Skeletal muscle cell (primary cell): ENCODE measurements around the gene ALPI.
"Not testable (repeated sequence)": the region's sequence is repeated elsewhere in the genome, so short reads cannot be mapped to it uniquely, and the experiment has no call there.

ENCODE experiments used
- DNase-seq: peaks from one replicate; pipeline ENCODE4 v3.0.0-alpha.2; 2010; ENCODE audit warnings: low read depth
- H3K4me3 ChIP-seq: 2 replicates; pipeline ENCODE4 v1.5.1; 2011; ENCODE audit warnings: low read depth, mild to moderate bottlenecking, control low read depth, low read length, moderate library complexity

The ALPI gene

DNA sequence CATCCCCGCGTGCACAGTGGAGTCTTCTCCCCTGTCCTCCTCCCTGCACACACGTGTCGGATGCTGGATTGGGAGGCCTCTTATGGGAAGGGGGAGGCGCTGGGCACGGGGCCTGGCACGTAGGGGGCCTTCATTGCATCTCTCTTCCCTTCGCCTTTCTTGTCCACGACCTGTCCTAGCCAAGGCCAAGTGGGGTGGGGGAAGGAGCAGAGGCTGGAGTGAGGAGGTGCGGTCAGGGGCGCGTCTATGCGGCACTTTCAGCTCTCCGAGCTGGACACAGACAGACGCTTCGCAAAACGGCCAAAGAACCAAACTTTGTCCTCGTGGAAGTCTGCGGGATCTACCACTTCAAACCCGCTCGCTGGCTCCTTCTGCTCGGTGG lies 35.9 kb upstream of the ALPI start:
- no peak for DNase-seq
- H3K4me3 ChIP-seq, result no peak overlapping the region

DNA sequence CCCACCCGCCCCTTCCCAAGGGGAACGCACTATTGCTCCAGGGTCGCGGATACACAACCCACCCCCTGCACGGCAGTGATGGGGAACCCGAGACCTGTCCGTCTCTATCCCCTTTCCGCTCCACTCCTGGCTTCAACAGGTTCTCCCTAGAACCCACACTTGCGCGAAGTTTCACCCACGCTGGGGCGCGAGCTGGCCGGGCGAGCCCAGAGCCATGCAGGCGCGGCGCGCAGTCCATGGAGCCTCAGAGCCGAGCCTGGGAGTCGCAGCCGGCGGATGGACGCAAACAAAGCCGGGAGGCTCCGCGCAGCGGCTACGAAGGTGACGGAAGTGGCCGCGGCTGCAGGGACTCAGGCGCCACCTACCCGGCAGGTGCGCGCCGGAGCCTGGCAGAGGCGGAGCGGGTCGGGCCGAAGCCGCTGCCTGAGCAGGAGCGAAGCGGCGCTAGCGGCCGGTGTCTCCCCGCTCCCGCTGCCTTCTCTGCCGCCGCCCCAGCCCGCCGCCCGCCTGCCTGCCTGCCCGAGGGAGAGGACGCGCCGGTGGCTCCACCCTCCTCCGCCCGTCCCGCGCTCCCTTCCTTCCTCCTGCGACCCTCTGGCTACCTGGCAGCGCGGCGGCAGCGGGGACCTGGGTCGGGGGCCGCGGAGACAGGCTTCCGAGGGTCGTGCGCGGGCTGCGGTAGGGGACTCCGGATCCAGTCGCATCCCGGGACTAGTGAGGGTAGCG lies 35.3 kb upstream of the ALPI start:
- no peak overlapping the region for H3K4me3 ChIP-seq
- DNase-seq, result no peak

DNA sequence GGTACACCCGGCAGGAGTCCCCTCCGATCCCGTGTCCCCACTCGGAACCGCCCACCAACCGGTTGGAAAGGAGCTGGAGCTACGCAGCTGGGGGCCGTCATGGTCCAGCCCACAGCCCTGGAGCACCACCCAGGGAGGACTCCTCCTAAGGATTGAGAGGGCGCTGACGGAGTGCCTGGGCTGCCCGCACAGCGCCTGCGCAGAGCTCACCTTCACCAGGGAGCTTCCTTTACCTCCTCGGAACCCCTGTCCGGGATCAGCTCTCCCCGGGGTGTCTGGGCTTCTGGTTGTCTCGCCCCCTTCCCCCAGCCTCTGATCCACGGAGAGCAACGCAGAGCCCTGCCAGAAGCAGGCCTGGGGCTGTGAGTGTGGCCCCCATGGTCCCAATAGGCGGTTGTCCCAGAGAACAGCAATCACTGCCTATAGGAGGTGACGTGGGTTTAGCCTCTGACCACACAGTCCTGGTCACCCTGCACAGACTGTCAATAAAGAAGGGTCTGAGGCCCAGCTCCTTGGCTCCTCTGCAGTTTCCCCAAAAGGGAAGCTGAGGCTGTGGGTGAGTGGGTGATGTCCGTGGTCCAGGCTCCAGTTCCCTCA lies 34.7 kb upstream of the ALPI start:
- DNase-seq, result no peak
- no peak overlapping the region for H3K4me3 ChIP-seq

DNA sequence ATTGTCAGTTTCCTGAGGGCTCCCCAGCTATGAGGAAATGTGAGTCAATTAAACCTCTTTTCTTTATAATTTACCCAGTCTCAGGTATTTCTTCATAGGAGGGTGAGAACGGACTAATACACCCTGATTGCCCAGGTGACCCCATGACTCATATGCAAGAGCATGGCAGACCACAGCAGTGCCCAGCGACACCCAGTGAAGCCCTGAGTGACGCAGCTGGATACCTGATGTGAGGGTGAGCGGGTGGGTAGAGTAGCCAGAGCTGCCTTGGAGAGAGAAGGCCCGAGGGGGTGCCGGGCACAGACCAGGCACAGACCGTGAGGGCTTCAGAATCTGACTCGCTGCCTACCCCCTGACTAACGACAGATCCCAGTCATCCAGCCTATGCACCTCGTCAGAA lies 33.9 kb upstream of the ALPI start:
- H3K4me3 ChIP-seq, result no peak overlapping the region
- no peak for DNase-seq

DNA sequence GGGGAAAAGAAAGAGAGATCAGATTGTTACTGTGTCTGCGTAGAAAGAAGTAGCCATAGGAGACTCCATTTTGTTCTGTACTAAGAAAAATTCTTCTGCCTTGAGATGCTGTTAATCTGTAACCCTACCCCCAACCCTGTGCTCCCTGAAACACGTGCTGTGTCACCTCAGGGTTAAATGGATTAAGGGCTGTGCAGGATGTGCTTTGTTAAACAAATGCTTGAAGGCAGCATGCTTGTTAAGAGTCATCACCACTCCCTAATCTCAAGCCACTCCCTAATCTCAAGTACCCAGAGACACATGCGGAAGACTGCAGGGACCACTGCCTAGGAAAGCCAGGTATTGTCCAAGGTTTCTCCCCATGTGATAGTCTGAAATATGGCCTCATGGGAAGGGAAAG lies 33.0 kb upstream of the ALPI start:
- DNase-seq, H3K4me3 ChIP-seq: not testable (repeated sequence)

DNA sequence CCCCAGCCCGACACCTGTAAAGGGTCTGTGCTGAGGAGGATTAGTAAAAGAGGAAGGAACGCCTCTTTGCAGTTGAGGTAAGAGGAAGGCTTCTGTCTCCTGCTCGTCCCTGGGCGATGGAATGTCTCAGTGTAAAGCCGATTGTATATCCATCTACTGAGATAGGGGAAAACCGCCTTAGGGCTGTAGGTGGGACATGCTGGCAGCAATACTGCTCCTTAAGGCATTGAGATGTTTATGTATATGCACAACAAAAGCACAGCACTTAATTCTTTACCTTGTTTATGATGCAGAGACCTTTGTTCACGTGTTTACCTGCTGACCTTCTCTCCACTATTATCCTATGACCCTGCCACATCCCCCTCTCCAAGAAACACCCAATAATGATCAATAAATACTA lies 32.5 kb upstream of the ALPI start:
- not testable (repeated sequence) for H3K4me3 ChIP-seq, DNase-seq

DNA sequence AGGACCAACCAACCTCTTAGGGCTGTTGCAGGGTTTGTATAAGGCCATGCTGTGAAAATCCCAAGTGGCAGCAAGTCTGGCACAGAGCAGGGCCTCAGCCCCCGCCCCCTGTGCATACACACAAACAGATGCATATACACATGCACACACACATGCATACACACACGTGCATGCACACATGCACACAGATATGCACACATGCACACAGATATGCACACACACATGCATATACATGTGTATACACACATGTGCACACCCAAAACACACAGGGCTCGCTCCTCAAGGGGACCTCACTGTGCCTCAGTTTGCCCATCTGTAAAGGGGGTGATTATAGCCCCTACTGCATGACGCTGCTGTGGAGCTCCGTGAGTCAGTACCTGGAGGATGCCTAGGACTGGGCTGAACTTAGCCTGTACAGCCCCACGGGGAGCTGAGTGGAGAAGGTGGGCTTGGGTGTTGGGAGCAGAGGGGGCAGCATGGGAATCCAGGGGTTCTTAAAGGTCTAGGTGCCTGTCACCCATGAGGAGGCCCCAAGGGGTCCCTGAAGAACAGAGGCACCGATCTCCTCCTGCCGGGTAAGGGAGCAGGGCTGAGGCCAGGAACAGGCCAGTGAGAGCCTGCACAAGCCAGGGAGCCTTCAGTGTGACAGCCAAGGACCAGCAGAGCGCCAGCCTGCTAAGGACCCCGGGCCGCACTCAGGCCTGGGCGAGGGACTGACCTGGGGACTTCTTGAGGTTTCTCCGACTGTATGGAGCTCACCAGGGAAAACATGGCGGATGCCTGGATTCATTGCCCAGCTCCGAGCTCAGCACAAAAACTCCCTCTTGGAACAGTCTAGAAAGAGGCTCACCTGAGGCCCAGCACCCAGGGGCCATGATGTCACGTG lies 24.0 kb upstream of the ALPI start:
- no peak overlapping the region for H3K4me3 ChIP-seq
- no peak for DNase-seq

DNA sequence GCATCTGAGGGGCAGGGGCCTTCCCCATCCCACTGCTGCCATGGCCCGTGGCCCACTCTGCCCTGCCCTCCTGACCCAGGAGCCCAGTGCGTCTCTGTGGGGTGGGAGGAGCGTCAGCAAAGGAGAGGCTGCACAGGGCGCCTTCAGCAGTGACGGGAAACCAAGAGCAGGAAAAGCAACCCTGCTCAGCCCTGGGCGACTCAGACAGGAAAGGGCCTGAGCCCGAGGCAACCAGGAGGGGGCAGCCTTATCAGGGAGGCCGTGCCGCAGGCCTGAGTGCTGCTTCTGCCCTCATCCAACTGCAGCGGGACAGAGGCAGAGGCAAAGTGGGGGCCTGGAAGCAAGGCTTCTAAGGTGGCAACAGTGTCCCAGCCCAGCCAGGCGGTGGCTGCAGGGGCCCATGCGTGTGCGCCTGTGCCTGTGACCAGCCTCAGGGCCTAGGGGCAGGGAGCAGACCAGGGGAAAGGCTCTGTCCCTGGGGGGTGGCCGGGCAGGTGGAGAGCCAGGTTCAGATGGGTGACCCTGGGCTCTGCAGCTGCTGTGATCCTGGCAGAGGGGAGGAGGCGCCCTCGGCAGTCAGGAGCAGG lies 23.3 kb upstream of the ALPI start:
- no peak overlapping the region for H3K4me3 ChIP-seq
- DNase-seq, result no peak

DNA sequence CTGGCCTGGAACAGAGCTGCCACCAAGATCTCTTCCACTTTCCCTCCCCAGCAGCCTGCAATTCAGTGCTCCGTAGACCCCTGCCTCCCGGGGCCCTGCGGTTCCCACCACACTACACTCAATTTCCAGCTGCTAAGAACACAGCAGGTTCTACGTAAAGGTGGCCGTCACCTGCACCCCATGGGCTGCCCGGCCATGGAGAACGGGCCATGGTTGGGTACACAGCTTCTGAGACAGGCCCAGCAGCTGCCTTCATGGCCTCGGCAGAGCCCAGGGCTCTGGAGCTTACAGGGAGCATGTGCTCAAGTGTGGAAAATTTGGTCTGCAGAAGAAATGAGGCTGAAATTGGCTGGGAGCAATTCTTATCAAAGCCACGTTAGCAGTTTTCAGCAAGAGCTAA lies 22.3 kb upstream of the ALPI start:
- not testable (repeated sequence) for DNase-seq, H3K4me3 ChIP-seq

DNA sequence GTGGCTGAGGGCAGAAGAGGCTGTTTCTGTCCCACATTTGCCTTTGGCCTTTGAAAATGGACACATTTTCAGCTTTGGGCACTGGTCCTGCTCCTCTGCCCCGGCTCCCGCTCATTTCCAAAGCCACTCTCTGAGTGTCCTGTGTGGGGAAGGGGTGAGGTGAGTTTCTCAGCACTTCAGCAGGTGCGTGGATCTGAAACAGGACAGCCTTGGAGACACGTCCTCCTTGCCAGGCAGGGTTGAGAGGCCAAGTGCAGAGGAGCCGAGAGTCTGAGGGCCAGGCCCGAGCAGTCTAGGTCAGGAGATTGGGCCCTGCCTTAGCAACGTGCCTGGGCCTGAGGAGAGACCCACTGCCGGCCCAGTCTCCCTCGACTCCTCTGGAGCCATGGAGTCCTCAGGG lies 21.9 kb upstream of the ALPI start:
- H3K4me3 ChIP-seq, result no peak overlapping the region
- DNase-seq, result no peak

DNA sequence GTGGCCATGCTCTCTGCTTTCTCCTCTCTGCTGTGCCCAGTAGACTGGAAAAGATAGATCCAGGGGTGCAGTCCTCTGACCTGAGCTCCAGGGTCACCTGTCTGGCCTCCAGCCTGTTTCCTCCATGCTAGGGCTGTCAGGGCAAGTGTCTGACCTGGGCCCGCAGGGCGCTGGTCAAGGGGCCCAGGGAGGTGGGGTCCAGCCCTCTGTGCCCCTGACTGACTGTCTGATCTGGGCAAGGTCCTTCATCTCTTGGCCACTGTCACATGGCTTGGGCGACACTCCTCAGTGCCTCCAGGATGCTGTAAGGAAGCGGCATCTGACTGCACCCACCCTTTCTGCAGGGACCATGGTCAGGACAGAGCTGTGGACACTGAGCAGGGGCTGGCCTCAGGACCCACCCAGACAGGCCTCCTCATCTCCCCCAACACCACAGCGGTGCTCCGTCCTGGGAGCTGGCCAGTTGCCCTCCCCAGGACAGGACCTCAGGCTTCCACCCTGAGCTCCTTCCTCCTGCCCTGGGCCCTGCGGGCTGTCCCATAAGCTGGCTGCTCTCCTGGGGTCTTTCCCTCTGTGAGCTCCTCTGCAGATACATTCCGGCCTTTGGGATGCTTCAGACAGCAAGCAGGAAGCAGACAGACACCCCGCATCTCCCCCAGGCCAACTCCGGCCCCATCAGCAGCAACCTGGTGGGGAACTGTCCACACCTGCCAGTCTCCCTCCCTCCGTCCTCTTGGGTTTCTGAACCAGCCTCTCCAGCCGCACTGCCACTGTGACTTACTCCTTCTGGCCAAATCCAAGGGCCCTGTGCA lies 21.2 kb upstream of the ALPI start:
- no peak for DNase-seq
- no peak overlapping the region for H3K4me3 ChIP-seq

DNA sequence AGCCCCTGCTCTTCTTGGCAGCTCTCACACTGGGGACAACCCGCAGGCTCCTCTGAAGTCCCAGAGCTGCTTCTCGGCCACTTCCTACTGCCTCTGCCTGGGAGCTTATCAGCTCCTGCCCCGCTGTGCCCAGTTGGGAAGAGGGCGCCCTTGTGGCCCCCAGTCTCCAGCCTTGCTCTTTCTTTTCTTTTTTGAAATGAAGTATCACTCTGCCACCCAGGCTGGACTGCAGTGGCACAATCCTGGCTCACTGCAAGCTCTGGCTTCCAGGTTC lies 20.6 kb upstream of the ALPI start:
- no peak overlapping the region for H3K4me3 ChIP-seq
- no peak for DNase-seq

DNA sequence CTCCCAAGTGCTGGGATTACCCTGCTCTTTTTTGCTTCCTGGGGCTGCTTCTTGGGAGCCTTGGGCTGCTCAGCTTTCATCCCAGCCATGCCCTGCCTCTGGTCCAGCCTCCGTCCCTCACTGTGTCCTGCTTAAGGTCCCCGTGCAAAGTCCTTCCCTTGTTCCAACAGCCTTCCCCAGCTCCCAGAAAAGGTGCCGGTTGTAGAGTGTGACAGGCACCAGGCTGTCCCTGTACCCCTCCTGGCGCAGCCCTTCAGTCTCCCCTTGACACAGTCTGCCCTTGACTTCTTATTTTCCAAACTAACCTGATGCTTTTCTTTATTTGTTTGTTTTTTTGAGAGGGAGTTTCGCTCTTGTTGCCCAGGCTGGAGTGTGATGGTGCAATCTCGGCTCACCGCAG lies 20.1 kb upstream of the ALPI start:
- H3K4me3 ChIP-seq, result no peak overlapping the region
- DNase-seq, result no peak

DNA sequence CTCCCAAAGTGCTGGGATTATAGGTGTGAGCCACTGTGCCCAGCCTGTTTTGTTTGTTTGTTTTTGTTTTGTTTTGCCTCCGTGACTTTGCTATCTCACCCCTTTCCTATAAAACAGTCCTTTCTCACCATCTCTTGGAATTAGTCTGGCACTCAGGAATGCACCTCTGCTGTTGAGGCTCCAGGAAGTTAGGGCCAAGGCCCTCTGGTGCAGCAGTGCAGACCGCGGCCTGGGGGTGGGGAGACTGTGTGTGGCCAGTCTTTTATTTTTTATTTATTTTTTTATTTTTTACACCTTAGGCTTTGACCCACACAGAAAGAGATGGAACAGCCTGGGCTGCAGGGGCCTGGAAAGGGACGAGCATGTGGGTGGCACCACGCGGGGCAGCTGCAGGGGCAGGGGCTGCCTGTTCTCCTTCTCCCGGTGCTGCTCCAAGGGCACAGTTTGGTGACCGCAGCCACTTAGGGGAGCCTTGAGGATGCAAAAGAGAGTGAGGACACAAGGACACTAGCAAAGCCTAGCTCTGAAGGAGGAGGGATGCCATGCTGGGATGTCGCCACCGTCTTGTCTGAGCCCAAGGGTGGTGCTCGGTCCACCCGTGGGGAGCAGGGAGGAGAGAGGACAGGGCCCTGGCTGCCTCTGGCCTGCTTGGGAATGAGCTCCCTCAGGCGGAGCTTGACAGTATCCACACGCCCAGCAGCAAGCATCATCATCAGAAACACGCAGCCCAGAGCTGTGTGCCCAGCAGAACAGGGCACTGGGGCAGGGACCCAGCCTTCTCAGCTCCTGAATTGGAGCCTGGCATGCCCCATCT lies 19.4 kb upstream of the ALPI start:
- H3K4me3 ChIP-seq, result no peak overlapping the region
- DNase-seq, result no peak

DNA sequence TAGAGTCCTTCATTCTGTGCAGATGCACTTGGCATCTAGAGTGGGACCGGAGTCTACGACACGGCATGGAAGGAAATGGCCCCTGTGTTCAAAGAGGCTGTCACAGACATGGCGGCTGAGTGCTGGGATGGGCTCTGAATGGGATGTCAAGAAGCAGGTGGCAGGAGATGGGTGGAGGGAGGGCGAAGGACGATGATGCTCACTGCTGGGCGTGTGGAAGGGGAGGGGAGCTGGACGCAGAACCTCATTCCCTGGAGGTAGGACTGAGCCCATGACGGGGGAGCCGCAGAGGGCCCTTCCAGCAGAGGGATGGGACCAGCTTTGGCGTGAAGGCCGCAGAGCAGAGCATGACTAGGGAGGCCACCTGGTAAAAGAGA lies 18.8 kb upstream of the ALPI start:
- no peak overlapping the region for H3K4me3 ChIP-seq

DNA sequence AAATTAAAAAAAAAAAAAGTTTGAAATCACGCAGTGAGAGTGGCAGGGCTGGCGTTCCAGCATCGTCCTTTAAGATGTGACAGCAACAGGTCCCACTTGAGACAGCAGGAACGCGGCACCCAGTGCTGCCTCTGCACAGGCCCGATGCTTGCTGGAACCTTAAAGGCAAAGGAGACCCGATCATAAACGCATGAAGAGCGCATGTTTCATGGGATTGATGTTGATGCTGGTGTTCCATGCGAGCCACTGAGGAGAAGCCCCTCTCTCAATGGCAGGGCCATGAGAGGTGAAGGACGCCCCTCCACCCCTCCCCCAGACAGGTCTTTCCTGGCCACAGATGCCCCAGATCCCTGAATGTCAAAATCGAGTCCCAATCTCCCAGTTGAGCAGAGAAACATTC lies 17.9 kb upstream of the ALPI start:
- no peak for DNase-seq
- no peak overlapping the region for H3K4me3 ChIP-seq

More for the DNA sequence above, 18.8 kb upstream of the ALPI start:
- no peak for DNase-seq

DNA sequence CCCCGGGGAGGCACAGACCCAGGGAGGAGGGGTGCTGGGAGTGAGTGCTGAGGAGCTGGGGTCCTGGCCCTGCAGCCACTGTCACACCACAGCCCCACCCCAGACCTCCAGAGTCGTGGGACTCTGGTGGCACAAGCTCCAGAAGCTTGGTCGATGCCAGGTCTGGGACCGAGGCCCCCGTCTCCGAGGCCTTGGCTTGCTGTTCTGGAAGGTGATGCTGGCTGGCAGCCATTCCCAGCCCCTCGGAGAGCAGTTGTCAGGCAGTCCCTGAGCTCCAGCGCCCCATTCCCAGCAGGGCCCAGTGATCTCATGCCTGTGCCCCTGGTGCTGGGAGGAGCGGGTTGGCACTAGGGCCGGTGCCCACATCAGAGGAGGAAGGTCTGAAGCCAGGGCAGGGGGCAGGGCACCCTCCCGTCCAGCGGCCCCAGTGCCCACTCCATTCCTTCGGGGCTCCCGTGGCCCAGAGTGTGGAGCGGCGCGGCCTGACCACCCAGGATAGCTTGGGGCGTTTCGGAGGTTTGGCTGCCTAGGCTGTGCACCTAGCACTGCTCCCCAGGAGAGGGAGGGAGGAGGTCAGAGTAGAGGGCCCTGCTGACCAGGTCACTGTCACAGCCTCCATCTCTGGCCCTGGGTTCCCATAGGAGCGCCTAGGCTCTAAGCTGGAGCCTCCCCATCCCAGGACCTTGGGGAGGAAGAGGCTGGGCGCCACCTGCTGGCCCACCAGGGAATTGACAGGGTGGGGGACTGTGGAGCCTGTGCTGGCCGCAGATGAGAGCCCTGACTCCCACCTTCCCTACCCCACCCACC lies 16.8 kb upstream of the ALPI start:
- no peak for DNase-seq
- no peak overlapping the region for H3K4me3 ChIP-seq

DNA sequence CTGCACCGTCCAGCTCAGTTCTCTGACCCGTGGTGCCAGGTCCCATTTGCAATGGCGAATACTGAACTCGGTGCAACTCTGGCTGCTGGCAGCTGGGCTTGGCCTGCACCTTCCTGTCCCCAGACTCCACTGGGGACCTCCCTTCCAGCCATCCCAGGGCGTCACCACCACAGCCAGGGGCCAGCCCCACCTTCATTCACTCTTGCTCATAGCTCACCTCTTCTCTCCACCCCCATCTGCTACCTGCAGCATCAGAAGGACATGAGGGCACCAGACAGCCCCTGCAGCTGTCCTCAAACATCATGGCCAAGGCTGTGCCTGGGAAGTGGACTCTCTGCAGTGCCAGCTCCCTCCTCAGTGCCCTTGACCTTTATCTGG lies 16.2 kb upstream of the ALPI start:
- H3K4me3 ChIP-seq, result no peak overlapping the region
- no peak for DNase-seq
